Activated CD4-positive, alpha-beta T cell treated with anti-CD3 and anti-CD28 coated beads for 36 hours (primary cell): Measurements from ENCODE around the gene PLA2G4E. TPM values are rescaled to one million over a fixed set of nuclear protein-coding genes. Genes with fewer than 3 reads are reported as not detected.

Experiments
- ATAC-seq: fragments of 200-7000 bp; cut with Tn5 transposase; one replicate; pipeline ENCODE4 v1.10.0; 2021; ENCODE audit warnings: mild to moderate bottlenecking, moderate library complexity
- CTCF ChIA-PET: fragments of 350-600 bp; sonication (Branson Sonifier 250); formaldehyde crosslinking; loops from one replicate; lab custom pipeline; 2021; ENCODE audit warnings: antibody characterized with exemption; lab: Charles Lee
- POLR2A ChIA-PET: fragments of 350-600 bp; sonication (Branson Sonifier 250); formaldehyde crosslinking; loops from one replicate; lab custom pipeline; 2021; ENCODE audit warnings: antibody characterized with exemption, inconsistent platforms; lab: Charles Lee
- DNase-seq: peaks from one replicate; pipeline ENCODE4 v3.0.0-alpha.2; 2020
- H3K27ac Mint-ChIP-seq: one replicate; pipeline ENCODE4 v1.8.0; 2021; ENCODE audit warnings: mixed read lengths
- H3K27me3 Mint-ChIP-seq: one replicate; pipeline ENCODE4 v1.8.0; 2021; ENCODE audit warnings: mixed read lengths
- H3K36me3 Mint-ChIP-seq: one replicate; pipeline ENCODE4 v1.8.0; 2021; ENCODE audit warnings: low read depth, mixed read lengths
- H3K4me1 Mint-ChIP-seq: one replicate; pipeline ENCODE4 v1.8.0; 2021; ENCODE audit warnings: mixed read lengths
- H3K4me3 Mint-ChIP-seq: one replicate; pipeline ENCODE4 v1.8.0; 2021; ENCODE audit warnings: mild to moderate bottlenecking, moderate library complexity, mixed read lengths
- H3K9me3 Mint-ChIP-seq: one replicate; pipeline ENCODE4 v1.8.0; 2021; ENCODE audit warnings: low read depth, mixed read lengths
- intact Hi-C, 2 experiments: fragments of 100-400 bp; cut with DNase I in 1 of 2; cut with micrococcal nuclease in 1 of 2; formaldehyde crosslinking; loops; one replicate each; pipeline versions ENCODE4 v1.14.2 to v1.15.1; 2022 to 2024; cut with DNase I, micrococcal nuclease
- total RNA-seq, 2 experiments: library from RNA; stranded (reverse); gene quantifications; one replicate each; pipeline ENCODE4 v1.2.3, GENCODE V29; 2021

Gene PLA2G4E
- total RNA-seq, 2 experiments from 2014 or later: not detected

DNA sequence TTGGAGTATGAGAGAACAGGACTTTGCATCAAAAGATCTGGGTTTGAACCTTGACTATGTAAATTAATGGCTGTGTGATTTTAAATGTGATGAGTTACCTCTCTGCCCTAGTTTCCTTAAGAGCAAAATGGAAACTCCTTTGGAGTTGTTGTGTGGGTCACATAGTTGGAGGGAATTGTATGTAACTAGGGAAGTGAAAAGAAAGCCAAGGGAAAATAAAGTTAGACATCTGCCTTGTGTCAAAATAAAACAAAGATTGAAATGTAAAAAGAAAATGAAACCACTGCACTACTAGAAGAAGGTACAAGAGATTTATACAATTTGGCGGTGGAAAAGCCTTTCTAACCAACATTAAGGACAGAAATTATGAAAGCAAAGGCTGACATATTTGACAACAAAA, 46.8 kb downstream of the PLA2G4E start:
- DNase-seq: no peak
- ATAC-seq: no peak
- no peak overlapping the region for H3K4me3 Mint-ChIP-seq
- H3K9me3 Mint-ChIP-seq: no peaks in the 10 kb centered on the region
- H3K4me1 Mint-ChIP-seq: peaks cover 40% of the 10 kb centered on the region
- ChIA-PET POLR2A (interaction anchor here (1.2 kb wide), 1 partner anchor 81 kb away, joined by 3 read pairs; no protein-coding TSS in a partner anchor), CTCF (interaction anchor here (0.8 to 2.2 kb wide), 2 partner anchors 16 to 39 kb away, joined by 3 to 6 read pairs; no protein-coding TSS in a partner anchor)
- peaks cover 8% of the 10 kb centered on the region for H3K36me3 Mint-ChIP-seq
- intact Hi-C loops: loop anchor here (5.0 kb wide), 5 partner anchors 83 to 857 kb away; partner anchors contain the start of genes CHP1 (in 1 of the 2), EXD1 (in 1 of the 2), INO80 (in 1 of the 2) and JMJD7 (in 1 of the 2)
- peaks cover 8% of the 10 kb centered on the region for H3K27me3 Mint-ChIP-seq
- no peak overlapping the region for H3K27ac Mint-ChIP-seq

DNA sequence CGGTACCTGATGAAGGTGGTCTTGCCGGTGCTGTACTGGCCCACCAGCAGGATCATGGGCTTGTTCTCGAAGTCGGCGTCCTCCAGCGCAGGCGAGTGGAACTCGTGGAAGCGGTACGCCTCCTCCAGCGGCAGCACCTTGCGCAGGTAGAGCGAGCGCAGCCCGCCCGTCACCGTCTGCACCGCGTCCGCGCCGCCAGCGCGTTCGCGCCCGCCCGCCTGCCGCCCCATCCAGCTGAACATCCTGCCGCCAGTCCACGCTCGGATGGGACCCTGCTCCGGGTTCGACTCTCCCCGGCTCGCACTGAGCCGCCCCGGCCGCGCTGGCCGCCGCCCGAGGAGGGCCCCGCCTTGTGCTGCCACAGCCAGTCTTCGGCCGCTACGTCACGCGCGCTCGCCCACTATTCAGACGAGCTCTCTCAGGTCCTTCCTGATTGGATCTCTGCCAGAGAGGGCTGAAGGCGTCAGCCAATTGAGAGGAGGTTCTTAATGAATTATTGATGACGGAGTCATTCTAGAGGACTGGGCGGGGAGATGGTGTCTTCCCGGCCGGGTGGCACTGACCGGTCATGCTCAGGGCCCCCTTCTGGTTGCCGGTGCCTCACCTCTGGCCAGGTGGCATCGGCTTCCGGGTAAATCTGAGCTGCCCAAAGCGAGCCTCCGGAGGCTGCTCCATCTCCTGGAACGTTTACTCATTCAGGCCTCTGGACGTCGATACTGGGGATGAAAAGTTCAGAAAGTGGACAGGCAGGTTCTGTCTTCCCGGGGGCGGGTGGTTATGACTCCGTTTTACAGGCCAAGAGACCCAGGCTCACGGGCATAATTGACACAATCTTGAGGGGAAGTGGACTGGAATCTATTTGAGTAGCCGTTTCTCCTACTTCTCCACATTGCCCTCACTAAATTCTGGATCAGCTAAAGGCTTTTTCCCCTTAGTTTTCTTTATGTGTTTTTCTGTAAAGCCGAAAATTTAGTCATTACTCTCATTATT, 48.3 kb downstream of the PLA2G4E start, which contains the start of gene EHD4:
Gene EHD4, minus strand, starts transcription at position 305 of the 990 bp plus-strand sequence. Its CDS starts 63 bp downstream, at position 242.
- Mint-ChIP-seq H3K36me3 (peaks cover 17% of the 10 kb centered on the region), H3K27me3 (peaks cover 8% of the 10 kb centered on the region), H3K4me1 (peaks cover 53% of the 10 kb centered on the region), H3K27ac (peak within 1 kb of the TSS; percentile 94), H3K9me3 (no peaks in the 10 kb centered on the region), H3K4me3 (peak within 1 kb of the TSS; percentile 86)
- CTCF ChIA-PET: interaction anchor here (0.6 to 2.2 kb wide), 12 partner anchors 10 to 235 kb away, joined by 3 to 6 read pairs (median 4); partner anchors contain the start of gene VPS39
- intact Hi-C loops: loop anchor here (1.0 to 5.0 kb wide), 12 partner anchors 85 to 855 kb away; partner anchors contain the start of genes JMJD7 (in 2 of the 2), CHP1 (in 1 of the 2), EXD1 (in 1 of the 2) and GANC (in 1 of the 2)
- peak; percentile 98 for DNase-seq
- peak; percentile 80 for ATAC-seq
- POLR2A ChIA-PET: interaction anchor here (0.5 to 5.3 kb wide), 15 partner anchors 19 to 1804 kb away, joined by 3 to 68 read pairs (median 4); partner anchors contain the start of genes ELL3, GANC, MAPKBP1 and TMEM87A

DNA sequence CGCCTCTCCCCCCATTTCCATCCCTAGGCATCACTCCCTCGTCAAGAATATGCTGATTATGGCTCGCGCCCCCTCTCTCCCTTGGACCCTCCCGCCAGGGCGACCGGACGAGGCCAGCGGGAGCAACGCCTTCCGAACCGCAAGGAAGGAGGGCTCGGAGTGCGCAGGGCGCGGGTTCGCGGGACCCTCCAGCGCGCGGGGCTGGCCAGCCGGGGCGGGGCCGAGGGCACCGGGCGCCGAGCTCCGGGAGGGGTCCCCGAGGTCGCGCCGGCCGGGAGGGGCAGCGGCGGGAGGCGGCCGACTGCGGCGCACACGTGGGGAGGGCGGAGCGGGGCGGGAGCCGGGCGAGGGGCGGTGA, 49.0 kb downstream of the PLA2G4E start:
- ChIA-PET CTCF (interaction anchor here (0.7 to 2.2 kb wide), 7 partner anchors 10 to 46 kb away, joined by 3 to 6 read pairs (median 4); no protein-coding TSS in a partner anchor), POLR2A (interaction anchor here (0.5 to 5.3 kb wide), 15 partner anchors 10 to 1805 kb away, joined by 3 to 68 read pairs (median 4); partner anchors contain the start of genes ELL3, GANC, MAPKBP1 and TMEM87A)
- Mint-ChIP-seq H3K27me3 (peaks cover 8% of the 10 kb centered on the region), H3K4me1 (peaks cover 58% of the 10 kb centered on the region), H3K27ac (peak overlapping the region; percentile 94), H3K36me3 (peaks cover 20% of the 10 kb centered on the region), H3K4me3 (peak overlapping the region; percentile 86), H3K9me3 (no peaks in the 10 kb centered on the region)
- peak; percentile 15 for ATAC-seq
- intact Hi-C loops: loop anchor here (1.0 to 5.0 kb wide), 17 partner anchors 36 to 855 kb away; partner anchors contain the start of genes JMJD7 (in 2 of the 2), MAPKBP1 (in 2 of the 2), CHP1 (in 1 of the 2) and EXD1 (in 1 of the 2)
- no peak for DNase-seq

DNA sequence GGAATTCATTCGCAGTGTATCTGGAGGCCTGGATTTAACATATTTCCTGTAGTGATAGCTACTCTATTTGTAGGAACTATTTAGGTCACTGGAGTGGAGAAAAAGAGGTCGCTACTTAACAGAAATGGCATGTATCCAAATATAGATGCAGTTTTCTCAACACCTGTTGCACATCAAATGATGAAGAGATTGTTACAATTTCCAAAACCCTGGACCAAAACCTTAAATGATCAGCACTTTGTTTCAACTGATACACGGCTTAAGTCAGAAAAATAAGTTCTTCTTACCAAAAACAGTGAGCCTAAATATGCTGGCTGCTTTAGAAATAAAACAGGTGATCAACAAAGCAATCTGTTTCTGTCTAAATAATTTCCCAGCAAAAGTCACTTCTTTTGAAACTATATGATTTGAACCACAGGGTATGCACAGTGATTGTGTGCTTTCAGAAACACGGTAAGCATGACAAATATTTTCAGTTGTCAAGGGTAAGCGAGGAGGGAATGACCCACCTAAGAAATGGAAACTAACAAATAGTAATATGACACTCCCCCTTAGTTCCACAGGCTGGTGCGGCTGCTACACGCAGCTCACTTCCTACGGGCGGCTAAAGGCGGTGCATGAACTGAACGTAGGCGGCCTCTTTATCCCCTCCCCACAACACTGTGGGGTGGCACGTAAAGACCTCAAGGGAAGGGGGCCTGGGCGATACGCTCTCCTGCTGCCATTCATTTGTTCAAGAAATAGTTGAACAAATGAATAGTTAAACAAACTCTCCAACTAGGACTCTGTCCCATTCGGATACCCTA, 49.5 kb downstream of the PLA2G4E start:
- H3K36me3 Mint-ChIP-seq: peaks cover 23% of the 10 kb centered on the region
- H3K9me3 Mint-ChIP-seq: no peaks in the 10 kb centered on the region
- H3K4me3 Mint-ChIP-seq: peak overlapping the region; percentile 86
- DNase-seq (peak; percentile 90), ATAC-seq (peak; percentile 78)
- H3K27me3 Mint-ChIP-seq: peaks cover 8% of the 10 kb centered on the region
- intact Hi-C loops: loop anchor here (1.0 to 5.0 kb wide), 10 partner anchors 35 to 854 kb away; partner anchors contain the start of genes MAPKBP1 (in 2 of the 2), CHP1 (in 1 of the 2), EXD1 (in 1 of the 2) and INO80 (in 1 of the 2)
- CTCF ChIA-PET: interaction anchor here (0.7 to 6.0 kb wide), 7 partner anchors 9 to 197 kb away, joined by 3 to 43 read pairs (median 4); partner anchors contain the start of gene MAPKBP1
- POLR2A ChIA-PET: interaction anchor here (0.5 to 5.3 kb wide), 9 partner anchors 10 to 1474 kb away, joined by 3 to 68 read pairs (median 6); partner anchors contain the start of genes GANC, NDUFAF1 and TMEM87A
- H3K4me1 Mint-ChIP-seq: peaks cover 63% of the 10 kb centered on the region
- peak overlapping the region; percentile 94 for H3K27ac Mint-ChIP-seq

DNA sequence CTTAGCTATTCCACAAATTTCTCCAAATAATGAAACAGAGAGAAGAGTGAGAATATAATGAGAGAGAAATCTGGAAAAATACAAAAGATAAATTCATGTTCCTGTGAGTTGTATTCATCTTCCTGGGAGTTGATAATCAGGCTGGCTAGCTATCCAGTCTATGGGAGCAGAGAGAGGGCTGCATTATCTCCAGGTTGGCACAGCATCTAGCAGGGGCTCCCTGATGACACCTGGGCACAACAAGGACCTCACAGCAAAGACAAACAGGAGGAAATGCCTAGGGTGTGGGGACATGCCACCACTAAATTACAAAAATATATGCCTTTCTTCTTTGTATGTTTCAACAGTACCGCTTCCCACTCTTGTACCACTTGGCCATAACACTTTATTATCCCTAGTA, 50.4 kb downstream of the PLA2G4E start:
- ATAC-seq (no peak), DNase-seq (no peak)
- Mint-ChIP-seq H3K36me3 (peaks cover 28% of the 10 kb centered on the region), H3K9me3 (no peaks in the 10 kb centered on the region), H3K4me1 (peaks cover 68% of the 10 kb centered on the region), H3K27ac (peak overlapping the region; percentile 94), H3K4me3 (peak overlapping the region; percentile 86), H3K27me3 (peaks cover 6% of the 10 kb centered on the region)
- ChIA-PET POLR2A (interaction anchor here (1.1 to 5.3 kb wide), 3 partner anchors 17 to 34 kb away, joined by 6 to 68 read pairs (median 14); no protein-coding TSS in a partner anchor), CTCF (interaction anchor here (0.8 to 6.0 kb wide), 6 partner anchors 16 to 367 kb away, joined by 3 to 43 read pairs (median 4); partner anchors contain the start of gene MAPKBP1)
- intact Hi-C loops: loop anchor here (2.0 to 5.0 kb wide), 6 partner anchors 87 to 853 kb away; partner anchors contain the start of genes CHP1 (in 1 of the 2), EXD1 (in 1 of the 2), INO80 (in 1 of the 2) and JMJD7 (in 1 of the 2)

DNA sequence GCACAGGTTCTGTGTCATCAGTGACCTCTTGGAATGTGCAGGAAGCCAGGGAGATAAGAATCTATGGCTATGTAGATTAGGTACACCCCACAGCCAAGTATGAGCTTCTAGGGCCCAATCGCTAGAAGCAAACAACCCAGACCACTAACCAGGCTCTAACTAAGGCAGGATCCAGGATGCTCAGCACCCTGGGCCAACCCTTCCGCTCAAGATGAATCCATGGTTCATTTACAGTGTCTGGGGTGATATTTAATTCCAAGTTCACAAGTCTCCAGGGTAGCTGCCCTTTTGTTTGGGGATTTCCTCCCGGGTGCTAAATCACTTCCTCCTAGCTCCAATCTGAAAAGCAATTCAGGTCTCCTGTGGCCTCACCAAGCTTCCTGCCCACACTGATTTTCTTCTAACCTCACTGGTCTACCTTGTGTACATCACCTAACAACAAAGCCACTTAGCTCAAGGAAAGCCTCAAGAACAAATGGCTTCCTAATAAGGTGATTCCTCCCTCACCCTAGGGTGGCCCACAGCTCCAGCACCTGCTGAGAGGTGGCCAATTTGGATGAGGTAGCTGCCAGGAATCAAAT, 50.9 kb downstream of the PLA2G4E start:
- Mint-ChIP-seq H3K9me3 (no peaks in the 10 kb centered on the region), H3K4me3 (peak overlapping the region; percentile 86), H3K27ac (peak overlapping the region; percentile 94), H3K4me1 (peaks cover 68% of the 10 kb centered on the region), H3K27me3 (peaks cover 6% of the 10 kb centered on the region), H3K36me3 (peaks cover 28% of the 10 kb centered on the region)
- ChIA-PET CTCF (interaction anchor here (0.7 to 6.0 kb wide), 8 partner anchors 13 to 1112 kb away, joined by 3 to 43 read pairs (median 4); partner anchors contain the start of gene MAPKBP1), POLR2A (interaction anchor here (0.6 to 5.3 kb wide), 5 partner anchors 16 to 310 kb away, joined by 3 to 68 read pairs (median 8); partner anchors contain the start of gene MGA)
- peak; percentile 60 for DNase-seq
- intact Hi-C loops: loop anchor here (2.0 to 5.0 kb wide), 6 partner anchors 87 to 853 kb away; partner anchors contain the start of genes CHP1 (in 1 of the 2), EXD1 (in 1 of the 2), INO80 (in 1 of the 2) and JMJD7 (in 1 of the 2)
- no peak for ATAC-seq

DNA sequence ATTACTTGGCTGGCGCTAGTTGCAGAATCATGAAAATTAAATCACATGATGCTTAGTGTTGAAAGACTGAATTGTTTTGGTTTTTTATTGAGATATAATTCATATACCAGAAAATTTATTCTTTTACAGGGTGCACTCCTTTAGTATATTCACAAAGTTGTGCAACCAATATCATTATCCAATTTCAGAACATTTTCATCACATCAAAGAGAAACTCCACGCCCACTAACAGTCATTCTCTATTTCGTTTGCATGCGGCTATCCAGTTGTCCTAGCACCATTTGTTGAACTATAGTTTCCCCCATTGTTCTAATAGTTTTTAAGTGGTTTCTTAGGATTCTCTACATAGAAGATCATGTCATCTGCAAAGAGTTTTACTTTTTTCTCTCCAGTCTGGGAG, 52.1 kb downstream of the PLA2G4E start:
- POLR2A ChIA-PET: interaction anchor here (3.0 to 5.3 kb wide), 2 partner anchors 28 to 32 kb away, joined by 14 to 68 read pairs; no protein-coding TSS in a partner anchor
- Mint-ChIP-seq H3K27me3 (no peaks in the 10 kb centered on the region), H3K36me3 (peaks cover 28% of the 10 kb centered on the region), H3K9me3 (no peaks in the 10 kb centered on the region), H3K27ac (no peak overlapping the region), H3K4me1 (peaks cover 59% of the 10 kb centered on the region), H3K4me3 (no peak overlapping the region)
- ATAC-seq (no peak), DNase-seq (no peak)
- intact Hi-C loops: no loop called here
- CTCF ChIA-PET: interaction anchor here (6.0 kb wide), 1 partner anchor 32 kb away, joined by 43 read pairs; no protein-coding TSS in a partner anchor

DNA sequence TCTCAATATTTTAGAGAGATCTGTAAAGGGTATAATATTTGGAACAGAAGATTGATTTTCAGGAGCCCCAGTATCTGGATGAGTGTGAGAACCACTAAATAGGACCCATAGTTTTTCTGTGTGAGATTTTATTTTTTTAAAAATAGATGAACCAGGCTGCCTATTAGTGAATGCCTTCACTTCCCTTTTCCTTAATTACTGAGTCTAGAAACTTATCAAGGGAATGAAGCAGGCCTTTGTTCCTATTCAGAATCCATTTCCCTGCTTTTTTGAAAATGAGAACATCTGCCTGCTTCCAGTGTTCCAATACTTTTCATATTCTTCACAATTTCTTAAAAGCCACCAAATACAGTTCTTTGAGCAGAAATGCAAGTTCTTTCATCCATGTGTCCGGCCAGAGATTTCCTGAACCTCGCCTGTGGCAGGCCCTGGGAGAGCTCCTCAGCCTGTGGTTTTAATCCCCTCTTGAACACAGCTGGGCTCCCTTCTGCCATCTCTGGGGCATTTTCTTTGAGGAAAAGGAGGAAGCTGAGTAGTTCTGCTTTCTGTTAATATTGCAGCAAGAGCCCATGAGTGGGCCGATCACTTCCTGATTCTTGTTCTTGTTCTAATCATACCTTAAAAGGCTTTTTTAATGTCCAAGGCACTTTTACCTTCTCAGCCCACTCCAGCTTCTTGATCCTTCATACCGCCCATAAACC, 53.2 kb downstream of the PLA2G4E start:
- intact Hi-C loops: no loop called here
- ChIA-PET POLR2A (no interaction called here), CTCF (interaction anchor here (0.6 to 6.0 kb wide), 5 partner anchors 14 to 1198 kb away, joined by 3 to 43 read pairs (median 3); no protein-coding TSS in a partner anchor)
- H3K36me3 Mint-ChIP-seq: peaks cover 28% of the 10 kb centered on the region
- ATAC-seq: no peak
- H3K4me3 Mint-ChIP-seq: no peak overlapping the region
- peak overlapping the region; percentile 22 for H3K27ac Mint-ChIP-seq
- no peaks in the 10 kb centered on the region for H3K27me3 Mint-ChIP-seq
- no peak for DNase-seq
- no peaks in the 10 kb centered on the region for H3K9me3 Mint-ChIP-seq
- H3K4me1 Mint-ChIP-seq: peaks cover 55% of the 10 kb centered on the region
